Prostate gland (tissue), 2 donors: ENCODE results near the gene KRTAP10-2. TPM values are rescaled to one million over a fixed set of nuclear protein-coding genes. Genes with fewer than 3 reads are reported as not detected.
"Not testable (repeated sequence)": the region's sequence is repeated elsewhere in the genome, so short reads cannot be mapped to it uniquely, and the experiment has no call there.

Experiments
- DNase-seq: peaks from one replicate; pipeline ENCODE4 v3.0.0-alpha.2; 2019; ENCODE audit warnings: low spot score
- H3K27ac ChIP-seq, 2 donors: fragments of 200-600 bp; sonication (generic); 2 replicates each; pipeline ENCODE4 v1.5.1; 2017 to 2019
- H3K27me3 ChIP-seq: fragments of 200-600 bp; sonication (generic); replicated peaks from 2 replicates; pipeline ENCODE4 v1.5.1; 2019; ENCODE audit not compliant: insufficient read depth
- H3K36me3 ChIP-seq, 2 donors: fragments of 200-600 bp; sonication (generic); 1 replicate in 1 of 2; 2 replicates in 1 of 2; pipeline versions ENCODE4 v1.5.1 to v1.8.1; 2017 to 2019
- H3K4me1 ChIP-seq: fragments of 200-600 bp; sonication (generic); replicated peaks from 2 replicates; pipeline ENCODE4 v1.5.1; 2019
- H3K4me3 ChIP-seq, 2 donors: fragments of 200-600 bp; sonication (generic); 2 replicates each; pipeline ENCODE4 v1.5.1; 2017 to 2019
- H3K9me3 ChIP-seq: fragments of 200-600 bp; sonication (generic); 2 replicates; pipeline ENCODE4 v1.5.1; 2017
- POLR2A ChIP-seq: fragments of 450-650 bp; IDR thresholded peaks from one replicate; pipeline ENCODE4 v1.6.1; 2016; ENCODE audit warnings: antibody characterized with exemption, mild to moderate bottlenecking
- POLR2AphosphoS5 ChIP-seq: sonication (generic); formaldehyde crosslinking; IDR thresholded peaks from one replicate; pipeline ENCODE4 v1.6.1; 2017; ENCODE audit warnings: antibody characterized with exemption
- WGBS: methylation state at CpG from one replicate; pipeline ENCODE4 v1.1.5; 2018; 5-methylcytosine and 5-hydroxymethylcytosine counted together
- intact Hi-C: fragments of 100-400 bp; cut with DNase I; formaldehyde crosslinking; loops from one replicate; pipeline ENCODE4 v1.14.2; 2022
- total RNA-seq, 2 donors: library from RNA; depleted of rRNA; stranded (reverse); fragments of >200 nt; gene quantifications; one replicate each; pipeline ENCODE4 v1.1.0, GENCODE V29; 2016
- TF ChIP-seq, protein P1 (sequence below), 4 experiments: fragments of 200-600 bp in 2 of 4; fragments of 450-650 bp in 2 of 4; sonication (generic) in 2 of 4; IDR thresholded peaks; 1 replicate in 3 of 4; 2 replicates in 1 of 4; pipeline ENCODE4 v1.5.1; 2016 to 2019; ENCODE audit warnings: antibody characterized with exemption in 4 of 4, mild to moderate bottlenecking in 2 of 4, moderate library complexity in 2 of 4

Gene KRTAP10-2
- total RNA-seq, 2 donors from 2014 or later: not detected

- H3K4me3 ChIP-seq: no peak overlapping the region
- DNase-seq: no peak
- no peak overlapping the region for H3K27ac ChIP-seq
- TF ChIP-seq POLR2A (no peak), POLR2AphosphoS5 (no peak)
- TF ChIP-seq, protein P1, sequence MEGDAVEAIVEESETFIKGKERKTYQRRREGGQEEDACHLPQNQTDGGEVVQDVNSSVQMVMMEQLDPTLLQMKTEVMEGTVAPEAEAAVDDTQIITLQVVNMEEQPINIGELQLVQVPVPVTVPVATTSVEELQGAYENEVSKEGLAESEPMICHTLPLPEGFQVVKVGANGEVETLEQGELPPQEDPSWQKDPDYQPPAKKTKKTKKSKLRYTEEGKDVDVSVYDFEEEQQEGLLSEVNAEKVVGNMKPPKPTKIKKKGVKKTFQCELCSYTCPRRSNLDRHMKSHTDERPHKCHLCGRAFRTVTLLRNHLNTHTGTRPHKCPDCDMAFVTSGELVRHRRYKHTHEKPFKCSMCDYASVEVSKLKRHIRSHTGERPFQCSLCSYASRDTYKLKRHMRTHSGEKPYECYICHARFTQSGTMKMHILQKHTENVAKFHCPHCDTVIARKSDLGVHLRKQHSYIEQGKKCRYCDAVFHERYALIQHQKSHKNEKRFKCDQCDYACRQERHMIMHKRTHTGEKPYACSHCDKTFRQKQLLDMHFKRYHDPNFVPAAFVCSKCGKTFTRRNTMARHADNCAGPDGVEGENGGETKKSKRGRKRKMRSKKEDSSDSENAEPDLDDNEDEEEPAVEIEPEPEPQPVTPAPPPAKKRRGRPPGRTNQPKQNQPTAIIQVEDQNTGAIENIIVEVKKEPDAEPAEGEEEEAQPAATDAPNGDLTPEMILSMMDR (IDR thresholded peaks at IDR 0.05): no peak
- peaks cover 2% of the 10 kb centered on the region for H3K27me3 ChIP-seq
- H3K4me1 ChIP-seq: no peaks in the 10 kb centered on the region
- H3K36me3 ChIP-seq: no peaks in the 10 kb centered on the region
- WGBS: 63% methylated on average over 9 of the region's 9 CpGs
- intact Hi-C loops: no loop called here
- H3K9me3 ChIP-seq: no peaks in the 10 kb centered on the region
These were observed 44.9 kb upstream of the KRTAP10-2 start for GRCh38 chr21:44596068-44596725.

DNA sequence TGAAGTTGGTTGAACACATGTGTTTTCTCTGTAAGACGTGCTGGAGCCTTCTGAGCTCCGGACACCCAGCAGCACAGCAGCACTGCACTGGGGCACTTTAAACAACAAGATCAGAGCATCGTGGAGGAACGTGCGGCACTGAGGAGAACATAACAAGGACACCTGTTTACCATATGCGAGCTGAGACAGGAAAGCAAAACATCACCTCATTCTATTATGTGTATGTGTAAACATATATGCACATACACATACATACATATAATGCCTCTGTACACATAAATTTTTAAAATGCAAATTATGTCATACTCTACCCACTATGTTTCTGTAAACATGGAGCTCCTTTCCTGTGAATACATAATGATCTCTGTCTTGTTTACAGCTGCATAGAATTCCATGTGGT, 44.2 kb upstream of the KRTAP10-2 start:
- 73% methylated on average over 6 of the region's 6 CpGs for WGBS
- Histone ChIP-seq H3K9me3 (no peaks in the 10 kb centered on the region), H3K27ac (no peak overlapping the region), H3K4me1 (no peaks in the 10 kb centered on the region), H3K27me3 (peaks cover 2% of the 10 kb centered on the region), H3K4me3 (no peak overlapping the region), H3K36me3 (no peaks in the 10 kb centered on the region)
- DNase-seq: no peak
- TF ChIP-seq POLR2A: no peak
- no peak for TF ChIP-seq POLR2AphosphoS5
- TF ChIP-seq, protein P1 (IDR thresholded peaks at IDR 0.05): no peak
- intact Hi-C loops: no loop called here

DNA sequence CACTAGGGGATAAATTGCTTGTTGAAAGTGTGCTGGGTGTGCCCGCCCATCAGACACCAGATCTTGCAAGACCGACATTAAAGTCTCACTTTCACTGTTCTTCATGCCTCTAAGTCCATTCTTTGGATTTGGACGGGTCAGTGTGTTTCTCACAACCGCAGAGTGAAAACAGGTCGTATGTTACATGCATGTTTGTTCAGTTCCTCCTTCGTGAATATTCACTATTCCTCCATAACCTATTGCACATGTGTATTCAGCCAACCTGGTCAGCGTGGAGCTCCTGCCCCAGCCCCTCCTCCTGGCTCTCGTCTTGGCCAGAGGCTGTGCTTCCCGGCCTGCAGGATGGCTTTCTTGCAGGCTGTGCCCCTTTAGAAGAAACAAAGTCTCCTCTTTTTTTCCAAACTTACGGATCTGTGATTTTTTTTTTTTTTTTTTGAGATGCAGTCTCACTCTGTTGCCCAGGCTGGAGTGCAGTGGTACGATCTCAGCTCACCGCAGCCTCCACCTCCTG, 43.2 kb upstream of the KRTAP10-2 start:
- no peak overlapping the region for H3K27ac ChIP-seq
- DNase-seq: no peak
- peaks cover 2% of the 10 kb centered on the region for H3K27me3 ChIP-seq
- no peaks in the 10 kb centered on the region for H3K4me1 ChIP-seq
- TF ChIP-seq, protein P1 (IDR thresholded peaks at IDR 0.05): no peak
- TF ChIP-seq POLR2AphosphoS5 (no peak), POLR2A (no peak)
- H3K4me3 ChIP-seq: no peak overlapping the region
- no peaks in the 10 kb centered on the region for H3K36me3 ChIP-seq
- intact Hi-C loops: no loop called here
- WGBS: 76% methylated on average over 12 of the region's 12 CpGs
- no peaks in the 10 kb centered on the region for H3K9me3 ChIP-seq

GRCh38 chr21:44593598-44594405, 42.5 kb upstream of the KRTAP10-2 start:
- no peaks in the 10 kb centered on the region for H3K4me1 ChIP-seq
- intact Hi-C loops: no loop called here
- no peak overlapping the region for H3K4me3 ChIP-seq
- no peak for TF ChIP-seq POLR2A
- no peak for TF ChIP-seq POLR2AphosphoS5
- WGBS: 51% methylated on average over 20 of the region's 20 CpGs
- DNase-seq: no peak
- no peak overlapping the region for H3K27ac ChIP-seq
- peaks cover 2% of the 10 kb centered on the region for H3K27me3 ChIP-seq
- no peaks in the 10 kb centered on the region for H3K9me3 ChIP-seq
- no peaks in the 10 kb centered on the region for H3K36me3 ChIP-seq

DNA sequence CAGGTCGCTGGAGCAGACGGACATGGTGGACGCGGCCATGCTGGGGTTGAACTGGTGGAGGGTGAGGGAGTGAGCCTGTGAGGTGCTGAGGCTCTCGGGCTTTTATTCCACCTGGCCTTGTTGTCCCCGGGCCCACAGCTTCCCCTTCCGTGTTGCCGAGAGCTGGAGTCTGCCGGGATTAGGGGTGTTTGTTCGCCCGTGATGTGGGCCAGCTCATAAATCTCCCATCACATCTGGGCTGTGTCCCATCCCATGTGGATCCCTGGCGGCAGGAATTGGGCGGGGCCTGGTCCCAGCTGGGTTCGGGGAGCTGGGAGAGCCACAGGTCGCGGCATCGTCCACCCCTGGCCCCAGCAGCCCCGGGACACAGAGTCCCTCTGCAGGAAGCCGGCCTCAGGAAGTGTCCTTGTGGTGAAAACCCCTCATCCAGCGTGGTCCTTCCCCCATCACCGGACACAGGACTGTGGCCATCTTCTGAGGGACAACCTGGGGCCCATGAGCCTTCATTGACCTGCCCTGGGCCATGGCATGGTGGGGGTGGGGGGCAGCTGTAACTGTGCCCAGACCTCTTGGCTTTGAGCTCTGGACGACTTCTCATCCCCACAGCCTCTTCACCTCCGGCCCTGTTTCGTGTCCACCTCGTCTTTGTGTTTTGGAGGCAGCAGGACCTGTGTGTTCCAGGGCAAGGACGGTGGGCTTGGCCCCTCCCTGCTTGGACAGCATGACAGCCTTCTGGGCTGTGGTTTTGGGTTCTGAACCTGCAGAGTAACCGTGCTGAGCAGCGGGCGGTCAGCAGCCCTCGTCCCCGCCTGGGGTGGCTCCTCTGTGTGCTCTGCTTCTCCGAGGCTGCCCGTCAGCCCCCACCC, 41.4 kb upstream of the KRTAP10-2 start, which contains the start of gene KRTAP10-6:
Gene KRTAP10-6 (minus strand): TSS at position 60 of the 866 bp plus-strand sequence. CDS start 21 bp downstream, at position 39.
- Histone ChIP-seq H3K9me3 (no peaks in the 10 kb centered on the region), H3K27ac (no peak within 1 kb of the TSS), H3K4me1 (no peaks in the 10 kb centered on the region), H3K36me3 (no peaks in the 10 kb centered on the region), H3K27me3 (peaks cover 2% of the 10 kb centered on the region), H3K4me3 (no peak within 1 kb of the TSS)
- intact Hi-C loops: no loop called here
- TF ChIP-seq, protein P1 (IDR thresholded peaks at IDR 0.05): no peak
- TF ChIP-seq POLR2A (no peak), POLR2AphosphoS5 (no peak)
- DNase-seq: no peak
- 59% methylated on average over 26 of the region's 33 CpGs for WGBS

GRCh38 chr21:44591801-44592130, 40.5 kb upstream of the KRTAP10-2 start:
- H3K27me3 ChIP-seq, intact Hi-C loops, H3K9me3 ChIP-seq, H3K27ac ChIP-seq, H3K4me1 ChIP-seq, DNase-seq, H3K36me3 ChIP-seq, H3K4me3 ChIP-seq: not testable (repeated sequence)
- WGBS: 19% methylated on average over 3 of the region's 4 CpGs

GRCh38 chr21:44590897-44591800, 39.8 kb upstream of the KRTAP10-2 start:
- H3K4me3 ChIP-seq, H3K4me1 ChIP-seq, H3K9me3 ChIP-seq, intact Hi-C loops, H3K36me3 ChIP-seq, H3K27ac ChIP-seq, H3K27me3 ChIP-seq, DNase-seq: not testable (repeated sequence)
- WGBS: 59% methylated on average over 16 of the region's 19 CpGs
